Natural killer cell (primary cell): Measurements from ENCODE around the gene ZC3H7B. TPM values are rescaled to one million over a fixed set of nuclear protein-coding genes. Genes with fewer than 3 reads are reported as not detected.
"Not testable (repeated sequence)": the region's sequence is repeated elsewhere in the genome, so short reads cannot be mapped to it uniquely, and the experiment has no call there.

Experiments used
- ATAC-seq, 3 donors: fragments of 150-1000 bp in 2 of 3; fragments of 200-7000 bp in 1 of 3; cut with Tn5 transposase; 1 replicate in 1 of 3; 2 replicates in 2 of 3; pipeline ENCODE4 v1.10.0; 2021; ENCODE audit warnings: mild to moderate bottlenecking in 2 of 3, moderate library complexity in 2 of 3
- DNase-seq, 2 donors: peaks; one replicate each; pipeline versions ENCODE4 v3.0.0 to v3.0.0-alpha.2; 2013 to 2021; ENCODE audit warnings: mixed read lengths in 1 of 2
- H3K27ac ChIP-seq: one replicate; pipeline ENCODE4 v1.5.1; 2013; ENCODE audit warnings: mild to moderate bottlenecking, low read length
- H3K27me3 ChIP-seq: one replicate; pipeline ENCODE4 v1.6.1; 2013; ENCODE audit warnings: low read length; ENCODE audit not compliant: control insufficient read depth, insufficient read depth
- H3K36me3 ChIP-seq: one replicate; pipeline ENCODE4 v1.6.1; 2013; ENCODE audit warnings: low read length; ENCODE audit not compliant: control insufficient read depth, insufficient read depth
- H3K4me1 ChIP-seq: one replicate; pipeline ENCODE4 v1.6.1; 2013; ENCODE audit warnings: low read length; ENCODE audit not compliant: control insufficient read depth, insufficient read depth
- H3K4me3 ChIP-seq: one replicate; pipeline ENCODE4 v1.5.1; 2013; ENCODE audit warnings: low read length
- H3K9me3 ChIP-seq: one replicate; pipeline ENCODE4 v1.6.1; 2013; ENCODE audit warnings: low read length; ENCODE audit not compliant: control insufficient read depth, insufficient read depth
- H3K27ac Mint-ChIP-seq, 2 donors: one replicate each; pipeline ENCODE4 v1.8.0; 2022; ENCODE audit warnings: mild to moderate bottlenecking in 2 of 2, mixed read lengths in 2 of 2, moderate library complexity in 1 of 2
- H3K27me3 Mint-ChIP-seq, 2 donors: one replicate each; pipeline ENCODE4 v1.8.0; 2022; ENCODE audit warnings: low read depth in 2 of 2, mixed read lengths in 2 of 2
- H3K36me3 Mint-ChIP-seq: one replicate; pipeline ENCODE4 v1.8.0; 2022; ENCODE audit warnings: mixed read lengths
- H3K4me1 Mint-ChIP-seq, 2 donors: one replicate each; pipeline ENCODE4 v1.8.0; 2022; ENCODE audit warnings: mixed read lengths in 2 of 2
- H3K4me3 Mint-ChIP-seq: one replicate; pipeline ENCODE4 v1.8.0; 2022; ENCODE audit warnings: mild to moderate bottlenecking, moderate library complexity, mixed read lengths
- H3K9me3 Mint-ChIP-seq, 2 donors: one replicate each; pipeline ENCODE4 v1.8.0; 2022; ENCODE audit warnings: mixed read lengths in 2 of 2
- CTCF ChIP-seq: fragments of 200-600 bp; IDR thresholded peaks from one replicate; pipeline ENCODE4 v1.8.0; 2022; ENCODE audit warnings: antibody characterized with exemption
- WGBS: methylation state at CpG from one replicate; pipeline ENCODE4 v1.1.7; 2013; ENCODE audit warnings: missing lambda C conversion rate; ENCODE audit not compliant: insufficient coverage; 5-methylcytosine and 5-hydroxymethylcytosine counted together
- intact Hi-C: fragments of 100-400 bp; cut with micrococcal nuclease; formaldehyde crosslinking; loops from one replicate; pipeline ENCODE4 v1.14.2; 2022
- total RNA-seq, 4 donors: library from RNA; stranded (reverse); fragments of 120-200 nt in 1 of 4; gene quantifications; one replicate each; pipeline versions ENCODE4 v1.2.3 to v1.2.4, GENCODE V29; 2013 to 2022

ZC3H7B gene
- total RNA-seq, 3 donors from 2014 or later (not counting 1 experiment from before 2014, with no cell fraction given), result 33.9 to 40.3 (median 38.3) TPM

GRCh38 chr22:41256254-41257253, 44.8 kb upstream of the ZC3H7B start:
- TF ChIP-seq CTCF, result no peak
- whole genome bisulfite sequencing, result 97% methylated on average over 20 of the region's 20 CpGs
- no peaks in the 10 kb centered on the region for H3K4me1 ChIP-seq
- no peak overlapping the region for H3K27ac Mint-ChIP-seq
- H3K9me3 Mint-ChIP-seq, result no peaks in the 10 kb centered on the region
- no peaks in the 10 kb centered on the region for H3K36me3 Mint-ChIP-seq
- ATAC-seq (no peak), DNase-seq (no peak)
- H3K4me1 Mint-ChIP-seq, result no peaks in the 10 kb centered on the region
- no peak overlapping the region for H3K27ac ChIP-seq
- intact Hi-C loops, result no loop called here
- no peaks in the 10 kb centered on the region for H3K27me3 ChIP-seq
- no peaks in the 10 kb centered on the region for H3K27me3 Mint-ChIP-seq
- H3K4me3 ChIP-seq, result no peak overlapping the region
- no peaks in the 10 kb centered on the region for H3K9me3 ChIP-seq
- H3K4me3 Mint-ChIP-seq, result no peak overlapping the region
- H3K36me3 ChIP-seq, result peaks cover 71% of the 10 kb centered on the region

- H3K4me3 ChIP-seq, result no peak overlapping the region
- no peak overlapping the region for H3K4me3 Mint-ChIP-seq
- peaks cover 74% of the 10 kb centered on the region for H3K36me3 ChIP-seq
- DNase-seq, result no peak
- no peaks in the 10 kb centered on the region for H3K9me3 Mint-ChIP-seq
- TF ChIP-seq CTCF, result no peak
- no peak overlapping the region for H3K27ac Mint-ChIP-seq
- H3K27ac ChIP-seq, result no peak overlapping the region
- no peaks in the 10 kb centered on the region for H3K4me1 Mint-ChIP-seq
- WGBS, result 92% methylated on average over 11 of the region's 11 CpGs
- H3K4me1 ChIP-seq, result no peaks in the 10 kb centered on the region
- no peaks in the 10 kb centered on the region for H3K36me3 Mint-ChIP-seq
- H3K27me3 Mint-ChIP-seq, result no peaks in the 10 kb centered on the region
- no peaks in the 10 kb centered on the region for H3K9me3 ChIP-seq
- H3K27me3 ChIP-seq, result no peaks in the 10 kb centered on the region
- intact Hi-C loops, result no loop called here
- ATAC-seq, result no peak
Measured at GRCh38 chr22:41257696-41258095, 43.6 kb upstream of the ZC3H7B start.

- H3K4me1 ChIP-seq, H3K27me3 ChIP-seq, H3K9me3 ChIP-seq, intact Hi-C loops, ATAC-seq, H3K9me3 Mint-ChIP-seq, H3K27ac ChIP-seq, DNase-seq, H3K27ac Mint-ChIP-seq, H3K27me3 Mint-ChIP-seq, H3K4me3 Mint-ChIP-seq, H3K4me1 Mint-ChIP-seq, H3K36me3 Mint-ChIP-seq, H3K4me3 ChIP-seq: not testable (repeated sequence)
- 98% methylated on average over 4 of the region's 4 CpGs for whole genome bisulfite sequencing
- peaks cover 78% of the 10 kb centered on the region for H3K36me3 ChIP-seq
Measured at GRCh38 chr22:41259756-41260155, 41.6 kb upstream of the ZC3H7B start.

GRCh38 chr22:41260871-41261270, 40.5 kb upstream of the ZC3H7B start:
- no peak overlapping the region for H3K27ac Mint-ChIP-seq

More at GRCh38 chr22:41260871-41261270, 40.5 kb upstream of the ZC3H7B start:
- ATAC-seq (no peak), DNase-seq (no peak)
- no peak overlapping the region for H3K27ac ChIP-seq
- H3K4me1 Mint-ChIP-seq, result no peaks in the 10 kb centered on the region
- H3K9me3 Mint-ChIP-seq, result no peaks in the 10 kb centered on the region
- WGBS, result 98% methylated on average over 7 of the region's 7 CpGs
- H3K36me3 ChIP-seq, result peaks cover 78% of the 10 kb centered on the region
- no peak overlapping the region for H3K4me3 Mint-ChIP-seq
- no peak overlapping the region for H3K4me3 ChIP-seq
- no peaks in the 10 kb centered on the region for H3K4me1 ChIP-seq
- no peaks in the 10 kb centered on the region for H3K36me3 Mint-ChIP-seq
- H3K27me3 ChIP-seq, result no peaks in the 10 kb centered on the region
- no peak for TF ChIP-seq CTCF
- intact Hi-C loops, result no loop called here
- H3K27me3 Mint-ChIP-seq, result no peaks in the 10 kb centered on the region
- no peaks in the 10 kb centered on the region for H3K9me3 ChIP-seq
